Neural crest cell (in vitro differentiated cells): ENCODE data around the gene SPTBN4. TPM values are rescaled to one million over a fixed set of nuclear protein-coding genes. Genes with fewer than 3 reads are reported as not detected.
"Not testable (repeated sequence)": the region's sequence is repeated elsewhere in the genome, so short reads cannot be mapped to it uniquely, and the experiment has no call there.

ENCODE experiments used
- DNase-seq: peaks from one replicate; pipeline ENCODE4 v3.0.0; 2021; ENCODE audit warnings: low read depth, mixed read lengths, low spot score
- H3K27ac Mint-ChIP-seq: one replicate; pipeline ENCODE4 v1.8.0; 2021; ENCODE audit warnings: mild to moderate bottlenecking, mixed read lengths; ENCODE audit not compliant: unreplicated experiment
- H3K27me3 Mint-ChIP-seq: 2 replicates; pipeline ENCODE4 v1.8.0; 2021; ENCODE audit warnings: low read depth, mild to moderate bottlenecking, mixed read lengths
- H3K36me3 Mint-ChIP-seq: 2 replicates; pipeline ENCODE4 v1.8.0; 2021; ENCODE audit warnings: low read depth, mild to moderate bottlenecking, mixed read lengths
- H3K4me1 Mint-ChIP-seq: 2 replicates; pipeline ENCODE4 v1.8.0; 2021; ENCODE audit warnings: mixed read lengths
- H3K4me3 Mint-ChIP-seq: one replicate; pipeline ENCODE4 v1.8.0; 2021; ENCODE audit warnings: mild to moderate bottlenecking, mixed read lengths
- H3K9me3 Mint-ChIP-seq: 2 replicates; pipeline ENCODE4 v1.8.0; 2021; ENCODE audit warnings: mixed read lengths
- CTCF ChIP-seq: fragments of 200-600 bp; sonication (generic); conservative IDR thresholded peaks from 2 replicates; pipeline ENCODE4 v1.5.0; 2021; ENCODE audit warnings: antibody characterized with exemption, mild to moderate bottlenecking
- total RNA-seq: library from RNA; stranded (reverse); gene quantifications from 2 replicates; pipeline ENCODE4 v1.2.1, GENCODE V29; 2021

SPTBN4 gene
- total RNA-seq, 1 donor from 2014 or later = 0.40 TPM

DNA sequence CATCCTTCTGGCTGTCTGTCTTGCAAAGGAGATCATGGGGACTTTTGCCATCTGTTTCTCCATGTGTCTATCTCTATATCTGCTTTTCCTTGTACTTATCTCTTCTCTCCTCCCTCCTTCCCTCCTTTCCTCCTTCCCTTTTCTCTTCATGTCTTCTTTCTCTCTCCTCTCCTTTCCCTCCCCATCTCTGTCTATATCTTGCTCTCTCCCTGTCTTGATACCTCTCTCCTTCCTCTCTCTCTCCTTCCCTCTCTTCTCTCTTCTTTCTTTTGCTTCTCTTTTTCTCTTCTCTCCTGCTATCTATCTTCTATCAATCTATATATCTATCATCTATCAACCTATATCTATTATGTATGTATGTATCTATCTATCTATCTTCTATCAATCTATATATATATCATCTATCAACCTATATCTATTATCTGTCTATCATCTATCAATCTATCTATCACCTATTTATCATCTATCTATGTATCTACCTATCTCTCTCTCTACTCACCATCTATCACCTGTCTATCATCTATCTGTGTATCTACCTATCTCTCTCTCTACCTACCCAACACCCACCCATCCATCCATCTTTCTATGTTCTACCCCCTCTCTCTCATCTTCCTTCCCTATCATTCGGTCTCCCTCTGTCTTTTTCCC lies 27.5 kb downstream of the SPTBN4 start:
- peaks cover 3% of the 10 kb centered on the region for H3K9me3 Mint-ChIP-seq
- no peak for DNase-seq
- H3K27ac Mint-ChIP-seq = no peak overlapping the region
- TF ChIP-seq CTCF = no peak
- H3K4me3 Mint-ChIP-seq = no peak overlapping the region
- H3K27me3 Mint-ChIP-seq = peaks cover 48% of the 10 kb centered on the region
- H3K4me1 Mint-ChIP-seq = no peaks in the 10 kb centered on the region
- no peaks in the 10 kb centered on the region for H3K36me3 Mint-ChIP-seq

- Mint-ChIP-seq H3K27ac (no peak overlapping the region), H3K4me1 (no peaks in the 10 kb centered on the region), H3K27me3 (peaks cover 40% of the 10 kb centered on the region), H3K4me3 (no peak overlapping the region), H3K36me3 (no peaks in the 10 kb centered on the region), H3K9me3 (peaks cover 2% of the 10 kb centered on the region)
- DNase-seq = no peak
- no peak for TF ChIP-seq CTCF
These were observed 30.4 kb downstream of the SPTBN4 start for GRCh38 chr19:40497214-40497613.

- no peak for DNase-seq
- Mint-ChIP-seq H3K27me3 (peaks cover 39% of the 10 kb centered on the region), H3K4me1 (peaks cover 19% of the 10 kb centered on the region), H3K9me3 (peaks cover 3% of the 10 kb centered on the region), H3K27ac (no peak overlapping the region), H3K4me3 (no peak overlapping the region), H3K36me3 (no peaks in the 10 kb centered on the region)
- no peak for TF ChIP-seq CTCF
These were observed 32.5 kb downstream of the SPTBN4 start for GRCh38 chr19:40499320-40499719.

DNA sequence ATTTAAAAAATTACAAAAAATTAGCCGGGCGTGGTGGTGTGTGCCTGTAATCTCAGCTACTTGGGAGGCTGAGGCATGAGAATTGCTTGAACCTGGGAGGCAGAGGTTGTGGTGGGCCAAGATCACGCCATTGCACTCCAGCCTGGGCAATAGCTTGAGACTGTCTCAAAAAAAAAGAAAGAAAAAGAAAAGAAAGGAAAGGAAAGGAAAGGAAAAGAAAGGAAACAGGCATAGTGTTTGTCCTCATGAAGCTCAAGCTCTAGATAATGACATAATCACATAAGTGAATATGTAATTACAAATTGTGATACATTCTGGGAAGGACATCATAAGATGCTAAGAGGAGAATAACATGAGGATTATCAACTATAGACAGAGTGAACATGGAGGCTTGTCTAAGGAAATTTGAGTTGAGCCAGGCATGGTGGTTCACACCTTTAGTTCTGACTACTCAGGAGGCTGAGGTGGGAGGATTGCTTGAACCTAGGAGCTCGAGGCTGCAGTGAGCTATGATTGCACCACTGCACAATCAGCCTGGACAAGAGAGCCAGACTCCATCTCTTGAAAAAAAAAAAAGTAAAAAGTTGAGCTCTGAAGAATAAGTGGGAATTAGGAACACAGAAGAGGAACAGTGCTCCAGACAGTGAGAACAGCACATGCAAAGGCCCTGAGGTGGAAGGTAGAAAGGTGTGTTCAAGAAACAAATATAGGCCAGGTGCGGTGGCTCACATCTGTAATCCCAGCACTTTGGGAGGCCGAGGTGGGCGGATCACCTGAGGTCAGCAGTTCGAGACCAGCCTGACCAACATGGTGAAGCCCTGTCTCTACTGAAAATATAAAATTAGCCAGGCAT lies 34.1 kb downstream of the SPTBN4 start:
- not testable (repeated sequence) for DNase-seq, H3K36me3 Mint-ChIP-seq, H3K4me3 Mint-ChIP-seq, H3K27ac Mint-ChIP-seq, H3K9me3 Mint-ChIP-seq
- peaks cover 36% of the 10 kb centered on the region for H3K27me3 Mint-ChIP-seq
- H3K4me1 Mint-ChIP-seq = peaks cover 19% of the 10 kb centered on the region

DNA sequence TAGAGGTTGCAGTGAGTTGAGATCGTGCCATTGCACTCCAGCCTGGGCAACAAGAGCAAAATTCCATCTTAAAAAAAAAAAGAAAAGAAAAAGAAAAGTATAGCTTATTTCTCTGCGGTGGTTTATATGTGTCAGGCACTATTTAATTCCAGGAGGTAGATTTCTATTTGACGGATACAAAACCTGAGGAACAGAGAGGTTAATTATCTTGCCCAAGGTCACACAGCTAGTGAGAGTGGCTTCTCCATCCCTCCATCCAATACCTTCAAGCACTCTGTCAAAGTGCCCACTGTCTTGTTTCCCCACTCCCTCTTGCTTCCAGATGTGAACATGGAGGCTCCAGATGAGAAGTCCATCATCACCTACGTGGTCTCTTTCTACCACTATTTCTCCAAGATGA lies 34.8 kb downstream of the SPTBN4 start:
- peaks cover 42% of the 10 kb centered on the region for H3K27me3 Mint-ChIP-seq

More for the DNA sequence above, 34.8 kb downstream of the SPTBN4 start:
- no peak for DNase-seq
- Mint-ChIP-seq H3K27ac (no peak overlapping the region), H3K4me3 (no peak overlapping the region), H3K36me3 (no peaks in the 10 kb centered on the region), H3K9me3 (peaks cover 3% of the 10 kb centered on the region), H3K4me1 (peaks cover 19% of the 10 kb centered on the region)
- TF ChIP-seq CTCF = no peak
